ENCODE results near the gene PRDM5.

GRCh38 chr4:120754590-120754989 is 167.9 kb downstream of the PRDM5 start:
- TF ChIP-seq CTCF (conservative IDR thresholded peaks at IDR 0.05 in 1 of 2, IDR thresholded peaks at IDR 0.05 in 1 of 2; ENCODE audit: low read depth in 1 of 2, low read length in 2 of 2): no peak
- TF ChIP-seq EZH2 (IDR thresholded peaks at IDR 0.05; ENCODE audit: low read length, missing control alignments): no peak

All from fibroblast of lung (primary cell).